ENCODE measurements around the gene LTF.
"Not testable (repeated sequence)": the region's sequence is repeated elsewhere in the genome, so short reads cannot be mapped to it uniquely, and the experiment has no call there.

LTF gene

DNA sequence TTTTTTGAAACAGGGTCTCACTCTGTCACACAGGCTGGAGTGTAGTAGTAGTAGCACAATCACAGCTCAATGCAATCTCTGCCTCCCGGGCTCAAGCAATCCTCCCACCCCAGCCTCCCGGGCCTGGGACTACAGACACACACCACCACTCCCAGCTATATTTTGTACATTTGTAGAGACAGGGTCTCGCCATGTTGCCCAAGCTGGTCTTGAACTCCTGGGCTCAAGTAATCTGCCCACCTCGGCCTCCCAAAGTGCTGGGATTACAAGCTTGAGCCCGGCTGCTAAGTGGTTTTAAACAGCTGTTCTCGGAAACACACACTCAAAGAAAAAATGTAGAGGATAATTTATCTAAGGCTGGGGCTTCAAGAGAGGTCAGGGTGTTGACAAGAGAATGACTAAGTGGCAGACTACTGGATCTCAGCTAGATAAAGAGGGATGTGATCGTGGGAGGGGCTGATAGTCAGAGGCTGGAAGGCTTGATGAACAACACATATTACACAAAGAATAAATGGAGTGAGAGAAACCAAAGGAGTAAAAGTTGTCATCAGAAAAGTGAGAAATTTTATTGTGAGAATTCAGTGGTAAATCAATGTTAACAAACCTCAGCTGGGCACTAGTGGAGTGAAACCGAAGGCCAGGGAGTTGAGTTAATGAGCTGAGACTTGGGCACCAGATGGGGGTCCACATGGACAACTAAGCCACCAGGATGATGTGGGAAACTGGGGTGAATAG, 64.5 kb downstream of the LTF start:
- DNase-seq (ENCODE audit: extremely low spot score, insufficient read length, low read depth) (no peak), FAIRE-seq (no peak)

GRCh38 chr3:46399557-46399956, 65.1 kb downstream of the LTF start:
- DNase-seq (ENCODE audit: extremely low spot score, insufficient read length, low read depth) (no peak), FAIRE-seq (no peak)

- FAIRE-seq: no peak
- no peak for DNase-seq (ENCODE audit: extremely low spot score, insufficient read length, low read depth)
Measured at GRCh38 chr3:46399098-46399497, 65.6 kb downstream of the LTF start.

- DNase-seq (ENCODE audit: extremely low spot score, insufficient read length, low read depth): no peak
- no peak for FAIRE-seq
Measured at GRCh38 chr3:46398186-46398955, 66.3 kb downstream of the LTF start.

DNA sequence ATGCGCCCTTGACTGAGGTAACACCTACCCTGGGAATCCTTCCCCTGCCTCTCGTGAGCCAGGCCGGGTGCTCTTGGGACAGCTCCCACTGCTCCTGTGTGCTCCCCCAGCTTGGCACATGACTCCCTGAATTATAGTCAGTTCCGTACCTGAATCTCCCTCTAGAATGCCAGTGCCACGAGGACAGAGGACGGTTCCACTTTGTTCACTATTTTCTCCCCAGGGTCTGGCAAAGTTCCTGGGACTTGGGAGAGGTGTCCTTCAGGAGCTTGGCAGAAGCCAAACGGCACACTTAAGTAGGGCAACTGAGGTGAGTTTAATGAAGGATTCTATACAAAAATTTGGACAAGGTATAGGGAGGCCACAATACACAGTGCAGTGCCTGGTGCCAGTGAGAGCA, 67.6 kb downstream of the LTF start:
- DNase-seq (ENCODE audit: extremely low spot score, insufficient read length, low read depth): no peak
- no peak for FAIRE-seq

GRCh38 chr3:46395766-46396530, 68.8 kb downstream of the LTF start:
- DNase-seq (ENCODE audit: extremely low spot score, insufficient read length, low read depth) (no peak), FAIRE-seq (peak; percentile 70)

DNA sequence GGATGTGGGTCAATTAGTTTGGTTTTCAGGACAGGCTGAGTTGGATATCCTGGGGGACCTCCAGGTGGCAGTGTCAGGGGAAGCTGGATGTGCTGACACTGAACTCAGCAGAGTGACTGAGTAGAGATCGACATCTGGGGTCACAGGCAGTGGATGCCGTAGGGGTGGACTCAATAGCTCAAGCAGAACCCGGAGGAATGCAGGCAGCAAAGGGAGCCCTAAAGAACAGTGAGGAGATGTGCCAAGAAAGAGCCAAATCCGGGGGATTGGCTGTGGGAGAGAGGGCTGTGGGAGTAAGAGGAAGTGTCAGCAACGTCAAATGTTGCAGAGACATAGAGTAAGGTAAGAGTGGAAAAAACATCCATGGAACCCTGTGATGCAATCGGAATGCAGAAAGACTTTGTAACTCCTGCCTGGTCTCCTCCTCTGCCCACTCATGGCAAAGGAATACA, 69.5 kb downstream of the LTF start:
- FAIRE-seq (no peak), DNase-seq (ENCODE audit: extremely low spot score, insufficient read length, low read depth) (no peak)

DNA sequence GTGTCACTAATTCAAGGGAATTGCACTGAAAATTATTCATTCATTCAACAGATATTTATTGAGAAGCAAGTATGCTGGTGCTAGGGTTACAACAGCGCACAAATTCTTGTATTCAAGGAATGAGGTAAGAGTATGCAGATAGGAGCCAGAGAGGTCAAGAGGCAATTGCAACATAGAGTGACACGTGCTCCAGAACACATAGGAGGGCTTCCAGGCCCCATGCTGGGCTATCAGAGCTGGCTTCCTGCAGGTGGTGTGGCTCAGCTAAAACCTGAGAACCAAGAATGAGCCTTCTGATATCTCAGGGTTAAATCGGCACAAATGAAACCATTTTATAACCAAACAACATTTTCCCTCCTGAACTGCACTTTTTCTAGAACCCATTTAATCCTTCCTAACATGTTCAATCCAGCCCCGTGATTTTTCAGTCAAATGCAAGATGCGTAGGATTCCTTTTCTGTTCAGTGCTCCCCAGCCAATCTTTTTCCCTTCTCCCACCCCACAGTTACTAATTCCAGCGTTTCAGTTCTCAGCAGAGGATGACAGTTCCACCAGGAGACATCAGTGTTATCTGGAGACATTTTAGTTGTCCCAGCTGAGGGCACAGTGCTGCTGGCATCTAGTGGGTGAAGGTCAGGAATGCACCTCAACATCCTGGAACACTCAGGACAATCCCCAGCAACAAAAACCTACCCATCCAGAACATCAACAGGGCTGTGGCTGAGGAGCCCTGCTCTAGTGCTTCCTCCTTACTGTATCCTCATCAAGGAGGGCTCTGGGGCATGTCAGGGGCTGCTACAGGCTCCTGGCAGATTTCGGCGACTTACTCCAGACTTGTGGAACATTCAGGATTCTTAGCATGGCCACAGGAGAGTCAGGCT, 70.9 kb downstream of the LTF start:
- no peak for DNase-seq (ENCODE audit: extremely low spot score, insufficient read length, low read depth)
- no peak for FAIRE-seq

- FAIRE-seq (no peak), DNase-seq (ENCODE audit: extremely low spot score, insufficient read length, low read depth) (no peak)
Measured at GRCh38 chr3:46393011-46393410, 71.7 kb downstream of the LTF start.

GRCh38 chr3:46391526-46391925, 73.2 kb downstream of the LTF start:
- not testable (repeated sequence) for DNase-seq (ENCODE audit: extremely low spot score, insufficient read length, low read depth); FAIRE-seq

GRCh38 chr3:46389306-46389705, 75.4 kb downstream of the LTF start:
- FAIRE-seq (no peak), DNase-seq (ENCODE audit: extremely low spot score, insufficient read length, low read depth) (no peak)

DNA sequence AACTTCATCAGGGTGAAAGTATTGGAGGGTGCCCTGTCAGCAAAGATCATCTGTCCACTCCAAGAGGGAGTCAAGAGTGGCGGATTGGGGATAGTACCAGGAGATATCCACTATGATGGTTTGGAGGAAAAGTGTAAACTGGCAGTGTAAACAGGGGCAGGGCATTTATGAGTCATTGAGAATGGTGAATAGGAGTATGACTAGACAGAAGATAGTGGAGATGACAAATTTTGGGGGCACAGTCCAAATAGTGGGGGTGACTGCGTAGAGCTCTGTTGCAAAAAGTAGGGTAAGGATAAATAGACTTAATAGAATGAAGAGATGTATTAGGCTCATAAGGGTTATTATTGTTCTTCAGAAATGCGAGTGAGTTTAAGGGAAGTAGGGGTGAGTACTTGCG, 75.9 kb downstream of the LTF start:
- not testable (repeated sequence) for DNase-seq (ENCODE audit: extremely low spot score, insufficient read length, low read depth); FAIRE-seq

DNA sequence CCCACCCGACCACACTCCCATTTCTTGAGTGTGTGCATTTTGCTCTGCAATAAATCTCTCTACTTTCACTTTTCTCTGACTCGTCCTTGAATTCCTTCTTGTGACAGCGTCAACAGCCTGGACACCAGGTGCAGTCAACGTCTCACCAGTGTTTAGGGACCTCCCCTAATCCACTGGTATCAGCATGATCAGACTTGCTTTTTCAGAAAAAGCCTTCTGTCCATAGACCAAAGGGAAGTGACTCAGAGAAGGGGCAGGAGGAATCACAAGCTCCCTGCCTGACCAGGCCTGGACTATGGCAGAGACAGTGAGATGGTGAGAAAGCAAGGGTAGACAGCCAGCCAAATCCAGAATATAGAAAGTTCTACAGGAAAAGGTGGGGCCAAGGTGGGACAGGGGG, 78.5 kb downstream of the LTF start:
- no peak for DNase-seq (ENCODE audit: extremely low spot score, insufficient read length, low read depth)
- no peak for FAIRE-seq

Measured in GM18507 (cell line).